Nephron progenitor cell (in vitro differentiated cells): ENCODE data around the gene ZNF3.

Experiments
- DNase-seq: peaks from one replicate; pipeline ENCODE4 v3.0.0; 2021
- H3K27ac Mint-ChIP-seq: 2 replicates; pipeline ENCODE4 v1.8.0; 2021; ENCODE audit warnings: mild to moderate bottlenecking, moderate library complexity, mixed read lengths
- H3K27me3 Mint-ChIP-seq: 2 replicates; pipeline ENCODE4 v1.8.0; 2021; ENCODE audit warnings: mild to moderate bottlenecking, low read depth, mixed read lengths; ENCODE audit not compliant: poor library complexity
- H3K36me3 Mint-ChIP-seq: 2 replicates; pipeline ENCODE4 v1.8.0; 2021; ENCODE audit warnings: low read depth, mixed read lengths
- H3K4me1 Mint-ChIP-seq: 2 replicates; pipeline ENCODE4 v1.8.0; 2021; ENCODE audit warnings: mixed read lengths
- H3K4me3 Mint-ChIP-seq: 2 replicates; pipeline ENCODE4 v1.8.0; 2021; ENCODE audit warnings: mild to moderate bottlenecking, moderate library complexity, mixed read lengths
- H3K9me3 Mint-ChIP-seq: 2 replicates; pipeline ENCODE4 v1.8.0; 2021; ENCODE audit warnings: mild to moderate bottlenecking, moderate library complexity, mixed read lengths
- TF ChIP-seq, protein P1 (sequence below): fragments of 200-600 bp; sonication (generic); IDR thresholded peaks from 2 replicates; pipeline ENCODE4 v1.5.0; 2021; ENCODE audit warnings: antibody characterized with exemption

The ZNF3 gene

DNA sequence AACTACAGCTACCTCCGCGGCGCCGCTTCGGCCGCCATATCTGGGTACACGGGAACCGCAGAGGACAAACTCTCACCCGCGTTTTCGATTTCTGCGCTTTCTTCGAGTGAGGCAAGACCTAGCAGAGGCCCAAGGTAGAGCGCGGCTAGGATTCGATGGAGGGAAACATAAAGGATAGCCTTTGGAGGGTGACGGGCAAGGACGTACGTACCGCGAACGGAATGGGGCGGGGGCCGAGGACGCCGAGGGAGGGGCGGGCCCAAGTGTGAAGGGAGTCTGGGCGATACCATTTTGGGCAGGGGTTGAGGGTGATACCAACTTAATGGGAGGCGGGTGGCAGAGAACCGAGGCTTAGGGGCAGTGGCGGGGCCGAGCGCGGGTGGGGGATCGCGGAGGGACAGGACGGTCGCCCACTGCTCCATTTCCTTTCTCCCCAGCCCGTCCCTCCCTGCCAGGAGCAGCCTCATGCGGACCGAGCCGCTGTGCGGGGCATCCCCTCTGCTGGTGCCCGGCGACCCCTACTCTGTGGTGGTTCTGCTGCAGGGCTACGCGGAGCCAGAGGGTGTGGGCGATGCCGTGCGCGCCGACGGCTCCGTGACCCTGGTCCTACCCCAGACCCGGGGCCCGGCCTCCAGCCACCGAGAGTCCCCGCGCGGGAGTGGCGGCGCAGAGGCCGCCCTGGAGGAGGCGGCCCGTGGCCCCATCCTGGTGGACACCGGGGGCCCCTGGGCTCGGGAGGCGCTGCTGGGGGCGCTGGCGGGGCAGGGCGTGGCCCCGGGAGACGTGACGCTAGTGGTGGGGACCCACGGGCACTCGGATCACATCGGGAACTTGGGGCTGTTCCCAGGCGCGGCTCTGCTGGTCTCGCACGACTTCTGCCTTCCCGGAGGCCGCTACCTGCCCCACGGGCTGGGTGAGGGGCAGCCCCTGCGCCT is 45.7 kb upstream of the ZNF3 start, which contains the start of gene MBLAC1:
MBLAC1 (plus strand) TSS at position 37 of the 935 bp plus-strand sequence; CDS start at position 466, 429 bp downstream.
- peak within 1 kb of the TSS; percentile 95 for H3K4me3 Mint-ChIP-seq
- peak; percentile 91 for DNase-seq
- H3K4me1 Mint-ChIP-seq, result peaks cover 33% of the 10 kb centered on the region
- peaks cover 17% of the 10 kb centered on the region for H3K27me3 Mint-ChIP-seq
- H3K36me3 Mint-ChIP-seq, result peaks cover 17% of the 10 kb centered on the region
- TF ChIP-seq, protein P1, sequence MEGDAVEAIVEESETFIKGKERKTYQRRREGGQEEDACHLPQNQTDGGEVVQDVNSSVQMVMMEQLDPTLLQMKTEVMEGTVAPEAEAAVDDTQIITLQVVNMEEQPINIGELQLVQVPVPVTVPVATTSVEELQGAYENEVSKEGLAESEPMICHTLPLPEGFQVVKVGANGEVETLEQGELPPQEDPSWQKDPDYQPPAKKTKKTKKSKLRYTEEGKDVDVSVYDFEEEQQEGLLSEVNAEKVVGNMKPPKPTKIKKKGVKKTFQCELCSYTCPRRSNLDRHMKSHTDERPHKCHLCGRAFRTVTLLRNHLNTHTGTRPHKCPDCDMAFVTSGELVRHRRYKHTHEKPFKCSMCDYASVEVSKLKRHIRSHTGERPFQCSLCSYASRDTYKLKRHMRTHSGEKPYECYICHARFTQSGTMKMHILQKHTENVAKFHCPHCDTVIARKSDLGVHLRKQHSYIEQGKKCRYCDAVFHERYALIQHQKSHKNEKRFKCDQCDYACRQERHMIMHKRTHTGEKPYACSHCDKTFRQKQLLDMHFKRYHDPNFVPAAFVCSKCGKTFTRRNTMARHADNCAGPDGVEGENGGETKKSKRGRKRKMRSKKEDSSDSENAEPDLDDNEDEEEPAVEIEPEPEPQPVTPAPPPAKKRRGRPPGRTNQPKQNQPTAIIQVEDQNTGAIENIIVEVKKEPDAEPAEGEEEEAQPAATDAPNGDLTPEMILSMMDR, result no peak
- H3K27ac Mint-ChIP-seq, result peak within 1 kb of the TSS; percentile 99
- H3K9me3 Mint-ChIP-seq, result no peaks in the 10 kb centered on the region

DNA sequence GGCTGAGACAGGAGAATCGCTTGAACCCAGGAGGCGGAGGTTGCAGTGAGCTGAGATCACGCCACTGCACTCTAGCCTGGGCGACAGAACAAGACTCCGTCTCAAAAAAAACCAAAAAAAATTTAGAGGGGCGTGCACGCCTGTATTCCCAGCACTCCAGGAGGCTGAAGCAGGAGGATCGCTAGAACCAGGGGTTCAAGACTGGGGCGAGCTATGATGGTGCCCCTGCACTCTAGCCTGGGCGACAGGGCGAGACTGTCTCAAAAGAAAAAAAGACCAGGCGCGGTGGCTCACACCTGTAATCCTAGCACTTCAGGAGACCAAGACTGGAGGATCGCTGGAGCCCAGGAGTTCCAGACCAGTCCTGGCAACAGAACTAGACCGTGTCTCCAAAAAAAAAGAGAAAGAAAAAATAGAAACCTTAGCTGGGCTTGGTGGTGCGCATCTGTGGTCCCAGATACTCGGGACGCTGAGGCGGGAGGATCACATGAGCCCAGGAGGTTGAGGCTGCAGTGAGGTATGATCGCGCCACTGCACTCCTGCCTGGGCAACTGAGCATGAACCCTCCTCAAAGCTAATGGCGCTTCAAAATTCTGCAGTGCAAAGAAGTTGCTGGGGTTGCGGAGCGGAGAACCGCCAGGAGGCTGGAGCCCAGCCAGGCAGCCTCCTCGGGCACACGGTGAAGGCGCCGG is 44.9 kb upstream of the ZNF3 start:
- peak overlapping the region; percentile 95 for H3K4me3 Mint-ChIP-seq
- peaks cover 17% of the 10 kb centered on the region for H3K36me3 Mint-ChIP-seq
- TF ChIP-seq, protein P1, result no peak
- H3K9me3 Mint-ChIP-seq, result no peaks in the 10 kb centered on the region
- peaks cover 35% of the 10 kb centered on the region for H3K4me1 Mint-ChIP-seq
- H3K27ac Mint-ChIP-seq, result peak overlapping the region; percentile 99
- no peak for DNase-seq
- peaks cover 14% of the 10 kb centered on the region for H3K27me3 Mint-ChIP-seq

DNA sequence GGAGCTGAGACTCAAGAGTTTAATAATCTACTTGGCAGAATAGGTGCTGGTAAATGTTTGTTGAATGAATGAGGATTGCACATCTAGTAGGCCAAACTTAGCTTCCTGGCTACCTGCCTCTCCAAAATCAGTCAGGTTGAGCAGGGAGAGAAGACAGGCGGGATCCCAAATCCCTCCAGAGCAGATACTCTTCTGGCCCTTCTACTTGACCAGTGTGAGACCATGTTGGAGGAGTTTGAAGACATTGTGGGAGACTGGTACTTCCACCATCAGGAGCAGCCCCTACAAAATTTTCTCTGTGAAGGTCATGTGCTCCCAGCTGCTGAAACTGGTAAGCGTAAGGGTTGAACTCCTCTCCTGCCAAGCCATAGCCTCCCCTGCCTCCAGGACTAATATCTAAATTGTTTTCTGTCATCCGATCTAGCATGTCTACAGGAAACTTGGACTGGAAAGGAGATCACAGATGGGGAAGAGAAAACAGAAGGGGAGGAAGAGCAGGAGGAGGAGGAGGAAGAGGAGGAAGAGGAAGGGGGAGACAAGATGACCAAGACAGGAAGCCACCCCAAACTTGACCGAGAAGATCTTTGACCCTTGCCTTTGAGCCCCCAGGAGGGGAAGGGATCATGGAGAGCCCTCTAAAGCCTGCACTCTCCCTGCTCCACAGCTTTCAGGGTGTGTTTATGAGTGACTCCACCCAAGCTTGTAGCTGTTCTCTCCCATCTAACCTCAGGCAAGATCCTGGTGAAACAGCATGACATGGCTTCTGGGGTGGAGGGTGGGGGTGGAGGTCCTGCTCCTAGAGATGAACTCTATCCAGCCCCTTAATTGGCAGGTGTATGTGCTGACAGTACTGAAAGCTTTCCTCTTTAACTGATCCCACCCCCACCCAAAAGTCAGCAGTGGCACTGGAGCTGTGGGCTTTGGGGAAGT is 43.0 kb upstream of the ZNF3 start:
- H3K27ac Mint-ChIP-seq, result peak overlapping the region; percentile 50
- H3K27me3 Mint-ChIP-seq, result peaks cover 11% of the 10 kb centered on the region
- no peaks in the 10 kb centered on the region for H3K9me3 Mint-ChIP-seq
- peaks cover 17% of the 10 kb centered on the region for H3K36me3 Mint-ChIP-seq
- peaks cover 47% of the 10 kb centered on the region for H3K4me1 Mint-ChIP-seq
- DNase-seq, result no peak
- TF ChIP-seq, protein P1, result no peak
- H3K4me3 Mint-ChIP-seq, result peak overlapping the region; percentile 7

DNA sequence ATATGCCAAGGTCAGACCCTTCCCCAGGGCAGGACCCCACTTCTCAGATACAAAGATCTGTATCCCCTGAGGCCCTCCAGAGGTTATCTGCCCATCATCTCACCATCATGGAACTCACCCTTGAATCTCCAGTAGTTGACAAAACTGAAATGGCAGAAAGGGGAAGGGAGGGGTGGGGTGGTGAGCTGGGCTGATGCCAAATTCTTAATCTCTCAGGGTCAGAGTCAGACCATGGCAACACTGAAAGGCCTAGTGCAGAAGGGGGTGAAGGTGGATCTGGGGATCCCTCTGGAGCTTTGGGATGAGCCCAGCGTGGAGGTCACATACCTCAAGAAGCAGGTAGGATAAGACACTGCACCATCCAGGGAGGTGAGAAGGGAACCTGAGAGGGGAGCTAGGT is 41.0 kb upstream of the ZNF3 start:
- Mint-ChIP-seq H3K4me1 (peaks cover 51% of the 10 kb centered on the region), H3K27me3 (peaks cover 3% of the 10 kb centered on the region)
- no peak for DNase-seq

DNA sequence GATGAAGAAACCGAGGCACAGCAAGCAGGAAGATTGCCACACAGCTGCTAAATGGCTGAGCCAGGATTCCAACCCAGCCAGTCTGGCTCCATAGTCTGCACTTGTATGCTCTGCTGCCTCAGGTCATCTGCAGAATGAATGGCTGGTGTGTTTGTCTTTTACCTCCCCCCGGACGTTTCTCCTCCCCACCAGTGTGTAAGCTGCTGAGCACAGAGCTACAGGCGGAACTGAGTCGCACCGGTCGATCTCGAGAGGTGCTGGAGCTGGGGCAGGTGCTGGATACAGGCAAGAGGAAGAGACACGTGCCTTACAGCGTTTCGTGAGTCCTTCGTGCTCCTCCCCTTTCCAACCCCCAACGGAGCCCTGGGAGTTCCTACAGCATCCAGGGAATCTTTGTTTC is 40.5 kb upstream of the ZNF3 start:
- Mint-ChIP-seq H3K9me3 (no peaks in the 10 kb centered on the region), H3K27me3 (peaks cover 3% of the 10 kb centered on the region), H3K4me1 (peaks cover 51% of the 10 kb centered on the region), H3K36me3 (peaks cover 17% of the 10 kb centered on the region), H3K4me3 (no peak overlapping the region), H3K27ac (no peak overlapping the region)
- DNase-seq, result no peak
- TF ChIP-seq, protein P1, result no peak

More for the DNA sequence above, 41.0 kb upstream of the ZNF3 start:
- Mint-ChIP-seq H3K36me3 (peaks cover 17% of the 10 kb centered on the region), H3K27ac (peak overlapping the region; percentile 57), H3K9me3 (no peaks in the 10 kb centered on the region), H3K4me3 (no peak overlapping the region)
- TF ChIP-seq, protein P1, result no peak
